HG03139 (cell line): ENCODE data around the gene COL4A2.
"Not testable (repeated sequence)": the region's sequence is repeated elsewhere in the genome, so short reads cannot be mapped to it uniquely, and the experiment has no call there.

Experiments
- ATAC-seq: cut with Tn5 transposase; IDR thresholded peaks from one replicate; pipeline ENCODE4 v1.9.1; 2021; ENCODE audit not compliant: unreplicated experiment

The COL4A2 gene

GRCh38 chr13:110305949-110306339, 1.1 kb upstream of the COL4A2 start:
- ATAC-seq, result no peak

GRCh38 chr13:110306340-110306959, 634 bp upstream of the COL4A2 start:
- no peak for ATAC-seq

- ATAC-seq, result no peak
These were observed 927 bp downstream of the COL4A2 start for GRCh38 chr13:110307767-110308655.

- ATAC-seq, result no peak
These were observed 1.7 kb downstream of the COL4A2 start for GRCh38 chr13:110308656-110309359.

- no peak for ATAC-seq
These were observed 2.8 kb downstream of the COL4A2 start for GRCh38 chr13:110309661-110310524.

- no peak for ATAC-seq
These were observed 3.7 kb downstream of the COL4A2 start for GRCh38 chr13:110310541-110311442.

- ATAC-seq, result no peak
These were observed 4.6 kb downstream of the COL4A2 start for GRCh38 chr13:110311443-110312338.

- no peak for ATAC-seq
These were observed 5.4 kb downstream of the COL4A2 start for GRCh38 chr13:110312339-110313031.

- not testable (repeated sequence) for ATAC-seq
These were observed 6.2 kb downstream of the COL4A2 start for GRCh38 chr13:110313261-110313660.

- not testable (repeated sequence) for ATAC-seq
These were observed 6.6 kb downstream of the COL4A2 start for GRCh38 chr13:110313733-110314132.

GRCh38 chr13:110314516-110315245, 7.6 kb downstream of the COL4A2 start:
- no peak for ATAC-seq

GRCh38 chr13:110316196-110316595, 9.1 kb downstream of the COL4A2 start:
- ATAC-seq, result no peak

GRCh38 chr13:110317093-110317492, 10.0 kb downstream of the COL4A2 start:
- no peak for ATAC-seq

GRCh38 chr13:110317496-110318195, 10.6 kb downstream of the COL4A2 start:
- no peak for ATAC-seq

- no peak for ATAC-seq
These were observed 11.8 kb downstream of the COL4A2 start for GRCh38 chr13:110318920-110319319.

- no peak for ATAC-seq
These were observed 12.3 kb downstream of the COL4A2 start for GRCh38 chr13:110319397-110319773.
